CD4-positive, alpha-beta T cell (primary cell): ENCODE results near the gene GRIN1. TPM values are rescaled to one million over a fixed set of nuclear protein-coding genes. Genes with fewer than 3 reads are reported as not detected.

Experiments
- ATAC-seq: fragments of 200-7000 bp; cut with Tn5 transposase; one replicate; pipeline ENCODE4 v1.10.0; 2022; ENCODE audit warnings: mild to moderate bottlenecking; ENCODE audit not compliant: poor library complexity
- CTCF ChIA-PET: fragments of 350-600 bp; sonication (Branson Sonifier 250); formaldehyde crosslinking; loops from one replicate; lab custom pipeline; 2021; ENCODE audit warnings: antibody characterized with exemption, inconsistent platforms; lab: Charles Lee
- POLR2A ChIA-PET: fragments of 350-600 bp; sonication (Branson Sonifier 250); formaldehyde crosslinking; loops from one replicate; lab custom pipeline; 2021; ENCODE audit warnings: antibody characterized with exemption, inconsistent platforms; lab: Charles Lee
- DNase-seq, 14 experiments: peaks; one replicate each; pipeline ENCODE4 v3.0.0-alpha.2; 2013 to 2020; ENCODE audit warnings: mixed read lengths in 2 of 14
- H3K27ac ChIP-seq, 2 donors: one replicate each; pipeline versions ENCODE4 v1.5.1 to v1.7.0; 2013; ENCODE audit warnings: low read length in 2 of 2, low read depth in 1 of 2, mild to moderate bottlenecking in 1 of 2
- H3K27me3 ChIP-seq, 2 experiments: 1 replicate in 1 of 2; 2 replicates in 1 of 2; pipeline versions ENCODE4 v1.6.1 to v1.7.0; 2013; ENCODE audit warnings: low read length in 2 of 2, control low read depth in 1 of 2, mild to moderate bottlenecking in 1 of 2, moderate library complexity in 1 of 2; ENCODE audit not compliant: insufficient read depth in 2 of 2, control insufficient read depth in 1 of 2
- H3K36me3 ChIP-seq: one replicate; pipeline ENCODE4 v1.6.1; 2013; ENCODE audit warnings: low read length, control low read depth; ENCODE audit not compliant: insufficient read depth
- H3K4me1 ChIP-seq: one replicate; pipeline ENCODE4 v1.6.1; 2013; ENCODE audit warnings: low read length, control low read depth; ENCODE audit not compliant: insufficient read depth
- H3K4me3 ChIP-seq: one replicate; pipeline ENCODE4 v1.5.1; 2013; ENCODE audit warnings: mild to moderate bottlenecking, low read length, moderate library complexity
- H3K9me3 ChIP-seq, 2 experiments: 1 replicate in 1 of 2; 2 replicates in 1 of 2; pipeline versions ENCODE4 v1.6.1 to v1.7.0; 2013; ENCODE audit warnings: low read length in 2 of 2, mild to moderate bottlenecking in 2 of 2, control low read depth in 1 of 2, moderate library complexity in 1 of 2; ENCODE audit not compliant: control insufficient read depth in 1 of 2, insufficient read depth in 1 of 2
- H3K27ac Mint-ChIP-seq: one replicate; pipeline ENCODE4 v1.8.0; 2020; ENCODE audit warnings: mixed read lengths
- H3K27me3 Mint-ChIP-seq: one replicate; pipeline ENCODE4 v1.8.0; 2021; ENCODE audit warnings: mixed read lengths
- H3K36me3 Mint-ChIP-seq: one replicate; pipeline ENCODE4 v1.8.0; 2021; ENCODE audit warnings: low read depth, mixed read lengths
- H3K4me1 Mint-ChIP-seq: one replicate; pipeline ENCODE4 v1.8.0; 2021; ENCODE audit warnings: low read depth, mixed read lengths
- H3K4me3 Mint-ChIP-seq: one replicate; pipeline ENCODE4 v1.8.0; 2020; ENCODE audit warnings: mild to moderate bottlenecking, mixed read lengths
- H3K9me3 Mint-ChIP-seq: one replicate; pipeline ENCODE4 v1.8.0; 2020; ENCODE audit warnings: mixed read lengths
- CTCF ChIP-seq: fragments of 200-600 bp; IDR thresholded peaks from one replicate; pipeline ENCODE4 v1.8.0; 2022; ENCODE audit warnings: antibody characterized with exemption, mild to moderate bottlenecking
- intact Hi-C, 2 experiments: fragments of 100-400 bp; cut with DNase I in 1 of 2; cut with micrococcal nuclease in 1 of 2; formaldehyde crosslinking; loops; one replicate each; pipeline versions ENCODE4 v1.15.1 to v1.9.0; 2023 to 2025; cut with DNase I, micrococcal nuclease
- total RNA-seq, 174 experiments: library from RNA in 2 of 174; stranded (reverse) in 2 of 174; gene quantifications; one replicate each; pipeline ENCODE4 v1.2.3 and lab custom pipeline; 2021 to 2026

GRIN1 gene
- total RNA-seq, 2 experiments from 2014 or later = not detected

GRCh38 chr9:137160054-137160425, 21.1 kb downstream of the GRIN1 start:
- H3K27ac Mint-ChIP-seq = no peak overlapping the region
- DNase-seq = no peak
- H3K4me1 ChIP-seq = peaks cover 33% of the 10 kb centered on the region
- H3K36me3 Mint-ChIP-seq = no peaks in the 10 kb centered on the region
- no peak overlapping the region for H3K4me3 Mint-ChIP-seq
- H3K4me1 Mint-ChIP-seq = peaks cover 12% of the 10 kb centered on the region
- H3K27me3 Mint-ChIP-seq = peaks cover 67% of the 10 kb centered on the region
- intact Hi-C loops = no loop called here
- CTCF ChIA-PET = no interaction called here
- no peak for TF ChIP-seq CTCF
- peaks cover 0 to 35% of the 10 kb centered on the region in 2 experiments for H3K9me3 ChIP-seq
- H3K4me3 ChIP-seq = no peak overlapping the region
- H3K27me3 ChIP-seq = peaks cover 62 to 65% of the 10 kb centered on the region in 2 experiments
- no peaks in the 10 kb centered on the region for H3K36me3 ChIP-seq
- no peak overlapping the region for H3K27ac ChIP-seq
- no peaks in the 10 kb centered on the region for H3K9me3 Mint-ChIP-seq
- POLR2A ChIA-PET = no interaction called here
- no peak for ATAC-seq

GRCh38 chr9:137160716-137161557, 22.0 kb downstream of the GRIN1 start:
- no peak for TF ChIP-seq CTCF
- DNase-seq (peak in 2 of 14 experiments; percentile 17 to 43), ATAC-seq (no peak)
- Histone ChIP-seq H3K27ac (no peak overlapping the region), H3K27me3 (peaks cover 66 to 67% of the 10 kb centered on the region in 2 experiments), H3K9me3 (peaks cover 0 to 44% of the 10 kb centered on the region in 2 experiments), H3K4me1 (peaks cover 33% of the 10 kb centered on the region), H3K4me3 (no peak overlapping the region), H3K36me3 (no peaks in the 10 kb centered on the region)
- H3K27ac Mint-ChIP-seq = no peak overlapping the region
- no peaks in the 10 kb centered on the region for H3K36me3 Mint-ChIP-seq
- peaks cover 70% of the 10 kb centered on the region for H3K27me3 Mint-ChIP-seq
- CTCF ChIA-PET = no interaction called here
- POLR2A ChIA-PET = no interaction called here
- H3K4me3 Mint-ChIP-seq = no peak overlapping the region
- H3K4me1 Mint-ChIP-seq = peaks cover 12% of the 10 kb centered on the region
- H3K9me3 Mint-ChIP-seq = no peaks in the 10 kb centered on the region
- intact Hi-C loops = no loop called here

GRCh38 chr9:137161558-137162486, 22.9 kb downstream of the GRIN1 start:
- Histone ChIP-seq H3K27me3 (peaks cover 66 to 76% of the 10 kb centered on the region in 2 experiments), H3K4me3 (no peak overlapping the region), H3K36me3 (no peaks in the 10 kb centered on the region), H3K9me3 (peaks cover 0 to 46% of the 10 kb centered on the region in 2 experiments), H3K27ac (no peak overlapping the region), H3K4me1 (peaks cover 24% of the 10 kb centered on the region)
- POLR2A ChIA-PET = no interaction called here
- DNase-seq (no peak), ATAC-seq (no peak)
- no peak overlapping the region for H3K4me3 Mint-ChIP-seq
- CTCF ChIA-PET = no interaction called here
- intact Hi-C loops = no loop called here
- peaks cover 12% of the 10 kb centered on the region for H3K4me1 Mint-ChIP-seq
- peaks cover 71% of the 10 kb centered on the region for H3K27me3 Mint-ChIP-seq
- H3K27ac Mint-ChIP-seq = no peak overlapping the region
- no peaks in the 10 kb centered on the region for H3K9me3 Mint-ChIP-seq
- TF ChIP-seq CTCF = no peak
- no peaks in the 10 kb centered on the region for H3K36me3 Mint-ChIP-seq
